HG03432 (cell line): Measurements from ENCODE around the gene NISCH.

Source experiments
- ATAC-seq: cut with Tn5 transposase; IDR thresholded peaks from one replicate; pipeline ENCODE4 v1.9.1; 2021; ENCODE audit warnings: mild to moderate bottlenecking, moderate library complexity; ENCODE audit not compliant: unreplicated experiment

NISCH gene

GRCh38 chr3:52470920-52471319, 15.5 kb downstream of the NISCH start:
- no peak for ATAC-seq

GRCh38 chr3:52471371-52472238, 16.2 kb downstream of the NISCH start:
- ATAC-seq: no peak

- ATAC-seq: no peak
These were observed 17.0 kb downstream of the NISCH start for GRCh38 chr3:52472239-52473000.

DNA sequence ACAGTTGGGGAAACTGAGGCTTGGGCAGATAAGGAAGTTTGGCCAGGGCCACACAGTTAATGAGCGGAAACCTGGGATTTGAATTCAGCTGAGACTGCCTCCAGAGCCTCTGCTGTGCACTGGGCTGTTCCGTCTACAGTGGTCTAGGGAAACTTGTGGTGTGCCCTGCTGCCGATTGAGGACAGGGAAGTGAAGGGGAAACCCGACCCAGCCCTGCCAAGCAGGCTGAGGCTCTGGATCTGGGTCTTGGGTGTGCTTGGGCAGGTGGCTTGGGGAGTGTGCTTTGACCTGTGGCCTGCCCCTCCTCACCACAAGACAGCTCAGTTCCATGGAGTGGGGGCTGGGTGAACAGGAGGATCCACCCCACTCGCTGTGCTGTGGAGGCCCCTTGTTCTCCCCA, 17.6 kb downstream of the NISCH start:
- ATAC-seq: no peak

GRCh38 chr3:52477076-52477795, 21.8 kb downstream of the NISCH start:
- no peak for ATAC-seq

GRCh38 chr3:52477796-52478095, 22.3 kb downstream of the NISCH start:
- ATAC-seq: no peak

- no peak for ATAC-seq
These were observed 23.9 kb downstream of the NISCH start for GRCh38 chr3:52479037-52479876.

- no peak for ATAC-seq
These were observed 24.6 kb downstream of the NISCH start for GRCh38 chr3:52479877-52480575.

- no peak for ATAC-seq
These were observed 25.6 kb downstream of the NISCH start for GRCh38 chr3:52480768-52481715.

DNA sequence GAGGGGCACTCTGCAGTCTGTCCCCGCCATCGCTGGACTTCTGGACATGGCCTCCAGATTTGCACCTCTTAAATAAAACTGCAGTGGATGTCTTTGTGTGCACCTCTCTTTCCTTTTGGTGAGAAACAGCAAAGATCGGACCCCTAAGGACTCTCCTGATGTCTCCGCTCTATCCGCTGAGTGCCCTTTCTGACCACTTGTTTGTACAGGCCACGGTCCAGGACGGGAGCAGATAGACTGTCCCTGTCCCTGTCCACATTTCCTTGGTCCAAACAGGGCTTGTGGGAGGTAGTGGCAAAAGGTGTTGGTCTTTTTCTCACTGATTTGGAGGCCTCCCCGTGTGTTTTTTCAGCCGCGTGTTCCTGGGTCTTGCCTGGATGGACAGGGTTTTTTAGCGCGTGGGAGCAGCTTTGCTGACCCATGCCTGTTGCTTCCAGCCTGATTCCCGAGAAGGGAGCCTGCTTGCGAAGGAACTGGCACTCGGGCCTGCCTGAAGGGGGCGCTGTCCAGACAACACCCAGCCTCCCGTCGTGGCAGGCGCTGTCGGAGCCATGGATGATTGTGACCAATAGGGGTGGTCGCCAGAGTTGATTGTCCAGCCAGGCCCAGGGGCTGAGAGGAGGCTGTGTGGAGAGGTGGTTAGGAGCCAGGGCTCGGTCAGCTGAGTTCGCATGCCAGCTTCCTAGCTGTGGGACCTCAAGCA, 26.6 kb downstream of the NISCH start:
- ATAC-seq: no peak

DNA sequence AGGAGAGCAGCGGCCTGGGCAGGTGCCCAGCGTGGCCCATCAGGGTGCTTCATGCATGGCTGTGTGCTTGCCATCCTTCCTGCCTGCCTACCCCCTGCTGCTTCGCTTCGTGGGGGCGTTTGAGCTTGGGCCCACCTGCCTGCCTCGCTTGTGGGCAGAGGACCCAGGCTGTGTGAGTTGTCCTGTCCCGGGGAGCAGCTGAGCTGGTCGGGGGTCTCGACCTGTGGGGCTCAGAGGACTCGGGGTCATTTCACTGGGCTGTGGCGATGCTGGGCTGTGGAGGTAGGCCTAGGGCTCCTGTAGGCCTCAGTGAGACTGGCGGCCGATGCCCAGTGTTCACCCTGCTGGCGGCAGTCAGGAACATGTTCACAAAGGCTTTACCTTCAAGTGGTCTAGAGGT, 27.7 kb downstream of the NISCH start:
- no peak for ATAC-seq

DNA sequence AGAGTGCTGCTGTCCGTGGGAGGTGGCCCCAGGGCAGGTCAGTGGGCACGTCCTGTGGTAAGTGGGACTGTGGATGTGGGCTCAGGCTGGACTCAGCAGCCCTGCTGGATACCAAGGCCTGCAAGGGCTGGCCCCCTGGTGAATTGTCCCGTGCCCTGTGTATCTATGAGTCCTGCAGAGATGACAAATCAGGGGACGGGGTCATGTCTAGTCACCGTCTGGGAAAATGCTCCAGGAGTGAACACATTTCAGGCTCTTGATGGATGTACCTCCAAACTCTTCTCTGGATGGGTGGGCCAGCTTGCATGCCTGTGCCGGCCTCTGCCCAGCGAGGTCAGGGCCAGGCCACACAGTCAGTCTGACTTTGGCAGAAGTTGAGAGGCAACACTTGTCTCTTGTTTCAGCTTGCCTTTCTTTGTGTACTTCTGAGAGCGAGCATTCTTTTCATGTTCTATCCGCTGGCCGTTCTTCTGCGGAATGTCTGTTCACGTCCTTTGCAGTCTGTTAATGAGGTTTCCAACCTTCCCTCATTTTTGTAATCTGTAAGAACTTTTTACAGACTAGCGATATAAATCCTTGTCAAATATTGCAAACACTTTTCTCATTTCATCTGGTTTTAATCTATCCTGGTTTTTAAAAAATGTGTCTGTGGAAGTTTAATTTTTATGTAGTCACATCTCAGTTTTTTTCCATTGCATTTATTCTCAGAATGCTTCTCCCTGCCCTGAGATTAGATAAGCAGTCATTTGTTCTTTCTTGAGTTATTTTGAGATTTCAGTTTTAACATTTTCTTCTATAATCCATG, 28.4 kb downstream of the NISCH start:
- ATAC-seq: no peak

DNA sequence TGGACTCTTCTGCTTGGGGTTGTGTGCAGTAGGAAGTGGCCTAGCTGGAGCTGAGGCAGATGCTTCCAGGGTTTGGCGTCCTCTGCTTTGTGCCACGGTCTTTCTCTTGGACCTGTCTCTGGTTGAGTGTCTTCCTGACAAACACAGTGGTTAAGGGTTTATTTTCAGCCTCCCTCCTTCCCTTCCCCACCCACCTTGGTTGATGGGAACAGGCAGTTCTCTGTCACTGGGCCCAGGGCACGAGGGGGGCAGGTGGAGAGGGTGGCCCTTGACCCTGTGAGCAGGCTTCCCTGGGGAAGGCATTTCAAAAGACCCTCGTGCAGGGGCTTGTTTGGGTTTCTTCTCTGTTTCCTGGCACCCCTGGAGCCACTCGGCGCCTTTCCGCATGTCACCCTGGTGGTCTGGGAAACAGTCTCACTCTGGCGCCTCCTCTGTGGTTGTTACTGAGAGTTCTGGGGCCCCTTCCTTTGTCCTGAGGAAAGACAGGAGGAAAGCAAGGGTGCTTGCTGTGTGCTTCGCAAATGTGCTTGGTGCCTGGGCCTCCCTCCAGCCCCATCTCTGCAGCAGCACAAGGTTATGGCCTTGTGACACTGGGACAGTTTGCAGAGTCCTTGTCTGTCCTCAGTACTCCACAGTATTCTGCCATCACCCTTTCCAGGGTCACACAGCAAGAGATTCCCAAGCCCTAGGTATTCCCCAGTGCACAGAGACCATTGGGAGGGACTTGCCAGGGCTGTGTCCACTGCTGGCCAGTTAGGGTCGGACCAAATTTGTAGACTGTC, 29.5 kb downstream of the NISCH start:
- ATAC-seq: no peak

GRCh38 chr3:52487050-52487787, 31.8 kb downstream of the NISCH start:
- ATAC-seq: no peak

GRCh38 chr3:52487788-52488691, 32.6 kb downstream of the NISCH start:
- ATAC-seq: no peak
